ENCODE measurements around the gene TNFRSF4. TPM values are rescaled to one million over a fixed set of nuclear protein-coding genes. Genes with fewer than 3 reads are reported as not detected.

The TNFRSF4 gene
- total RNA-seq, 2 donors from 2014 or later, result 268 to 588 TPM

- DNase-seq, result no peak
- Mint-ChIP-seq H3K27me3 (ENCODE audit: low read depth) (no peaks in the 10 kb centered on the region), H3K4me1 (ENCODE audit: low read depth) (no peaks in the 10 kb centered on the region), H3K9me3 (no peaks in the 10 kb centered on the region), H3K27ac (no peak overlapping the region), H3K4me3 (no peak overlapping the region), H3K36me3 (ENCODE audit: insufficient read depth in 2 of 2) (no peaks in the 10 kb centered on the region)
- no peak for ATAC-seq (replicated peaks in 1 of 2)
Observed at GRCh38 chr1:1241588-1242219, 27.8 kb upstream of the TNFRSF4 start.

- DNase-seq, result no peak
- no peak for ATAC-seq (replicated peaks in 1 of 2)
- no peaks in the 10 kb centered on the region for H3K9me3 Mint-ChIP-seq
- no peak overlapping the region for H3K4me3 Mint-ChIP-seq
- no peaks in the 10 kb centered on the region for H3K4me1 Mint-ChIP-seq (ENCODE audit: low read depth)
- no peak overlapping the region for H3K27ac Mint-ChIP-seq
- H3K36me3 Mint-ChIP-seq (ENCODE audit: insufficient read depth in 2 of 2), result no peaks in the 10 kb centered on the region
- no peaks in the 10 kb centered on the region for H3K27me3 Mint-ChIP-seq (ENCODE audit: low read depth)
Observed at GRCh38 chr1:1240822-1241587, 27.1 kb upstream of the TNFRSF4 start.

- H3K36me3 Mint-ChIP-seq (ENCODE audit: insufficient read depth in 2 of 2), result no peaks in the 10 kb centered on the region
- no peaks in the 10 kb centered on the region for H3K9me3 Mint-ChIP-seq
- no peak for ATAC-seq (replicated peaks in 1 of 2)
- no peaks in the 10 kb centered on the region for H3K27me3 Mint-ChIP-seq (ENCODE audit: low read depth)
- no peaks in the 10 kb centered on the region for H3K4me1 Mint-ChIP-seq (ENCODE audit: low read depth)
- H3K27ac Mint-ChIP-seq, result no peak overlapping the region
- H3K4me3 Mint-ChIP-seq, result no peak overlapping the region
- DNase-seq, result no peak
Observed at GRCh38 chr1:1240348-1240732, 26.4 kb upstream of the TNFRSF4 start.

- Mint-ChIP-seq H3K36me3 (ENCODE audit: insufficient read depth in 2 of 2) (no peaks in the 10 kb centered on the region), H3K27me3 (ENCODE audit: low read depth) (no peaks in the 10 kb centered on the region), H3K9me3 (no peaks in the 10 kb centered on the region), H3K4me1 (ENCODE audit: low read depth) (peaks cover under 1% of the 10 kb centered on the region), H3K4me3 (no peak overlapping the region), H3K27ac (no peak overlapping the region)
- no peak for DNase-seq
- no peak for ATAC-seq (replicated peaks in 1 of 2)
Observed at GRCh38 chr1:1239614-1240347, 25.8 kb upstream of the TNFRSF4 start.

GRCh38 chr1:1239227-1239613 lies 25.3 kb upstream of the TNFRSF4 start:
- ATAC-seq (replicated peaks in 1 of 2), result no peak
- H3K27ac Mint-ChIP-seq, result no peak overlapping the region
- H3K9me3 Mint-ChIP-seq, result no peaks in the 10 kb centered on the region
- no peak for DNase-seq
- H3K4me3 Mint-ChIP-seq, result no peak overlapping the region
- no peaks in the 10 kb centered on the region for H3K36me3 Mint-ChIP-seq (ENCODE audit: insufficient read depth in 2 of 2)
- no peaks in the 10 kb centered on the region for H3K27me3 Mint-ChIP-seq (ENCODE audit: low read depth)
- H3K4me1 Mint-ChIP-seq (ENCODE audit: low read depth), result peaks cover 6% of the 10 kb centered on the region

GRCh38 chr1:1238702-1239178 lies 24.8 kb upstream of the TNFRSF4 start:
- no peak overlapping the region for H3K27ac Mint-ChIP-seq
- DNase-seq (no peak), ATAC-seq (replicated peaks in 1 of 2) (no peak)
- no peak overlapping the region for H3K4me3 Mint-ChIP-seq
- H3K27me3 Mint-ChIP-seq (ENCODE audit: low read depth), result no peaks in the 10 kb centered on the region
- H3K36me3 Mint-ChIP-seq (ENCODE audit: insufficient read depth in 2 of 2), result no peaks in the 10 kb centered on the region
- H3K9me3 Mint-ChIP-seq, result no peaks in the 10 kb centered on the region
- peaks cover 11% of the 10 kb centered on the region for H3K4me1 Mint-ChIP-seq (ENCODE audit: low read depth)

- H3K27ac Mint-ChIP-seq, result no peak overlapping the region
- ATAC-seq (replicated peaks in 1 of 2), result peak; percentile 22 to 49
Observed at GRCh38 chr1:1237874-1238701, 24.1 kb upstream of the TNFRSF4 start.

GRCh38 chr1:1236945-1237873 lies 23.3 kb upstream of the TNFRSF4 start:
- Mint-ChIP-seq H3K4me1 (ENCODE audit: low read depth) (peaks cover 17% of the 10 kb centered on the region), H3K4me3 (no peak overlapping the region), H3K36me3 (ENCODE audit: insufficient read depth in 2 of 2) (peaks cover 3% of the 10 kb centered on the region in 2 donors), H3K27me3 (ENCODE audit: low read depth) (no peaks in the 10 kb centered on the region), H3K9me3 (peaks cover 0 to 1% of the 10 kb centered on the region in 2 donors), H3K27ac (no peak overlapping the region)
- ATAC-seq (replicated peaks in 1 of 2) (no peak), DNase-seq (no peak)

More at GRCh38 chr1:1237874-1238701, 24.1 kb upstream of the TNFRSF4 start:
- Mint-ChIP-seq H3K4me3 (no peak overlapping the region), H3K27me3 (ENCODE audit: low read depth) (no peaks in the 10 kb centered on the region), H3K9me3 (peaks cover 0 to 1% of the 10 kb centered on the region in 2 donors), H3K36me3 (ENCODE audit: insufficient read depth in 2 of 2) (peaks cover 3% of the 10 kb centered on the region in 2 donors), H3K4me1 (ENCODE audit: low read depth) (peaks cover 17% of the 10 kb centered on the region)
- DNase-seq, result no peak

- no peak for ATAC-seq (replicated peaks in 1 of 2)
- peaks cover 3 to 5% of the 10 kb centered on the region in 2 donors for H3K36me3 Mint-ChIP-seq (ENCODE audit: insufficient read depth in 2 of 2)
- DNase-seq, result no peak
- H3K27me3 Mint-ChIP-seq (ENCODE audit: low read depth), result no peaks in the 10 kb centered on the region
- peaks cover 0 to 1% of the 10 kb centered on the region in 2 donors for H3K9me3 Mint-ChIP-seq
- H3K4me3 Mint-ChIP-seq, result no peak overlapping the region
- peaks cover 17% of the 10 kb centered on the region for H3K4me1 Mint-ChIP-seq (ENCODE audit: low read depth)
- H3K27ac Mint-ChIP-seq, result no peak overlapping the region
Observed at GRCh38 chr1:1236176-1236763, 22.3 kb upstream of the TNFRSF4 start.

GRCh38 chr1:1235016-1235744 lies 21.2 kb upstream of the TNFRSF4 start:
- ATAC-seq (replicated peaks in 1 of 2) (no peak), DNase-seq (no peak)
- H3K4me3 Mint-ChIP-seq, result no peak overlapping the region
- H3K27ac Mint-ChIP-seq, result no peak overlapping the region
- H3K4me1 Mint-ChIP-seq (ENCODE audit: low read depth), result peaks cover 27% of the 10 kb centered on the region
- H3K36me3 Mint-ChIP-seq (ENCODE audit: insufficient read depth in 2 of 2), result peaks cover 7 to 12% of the 10 kb centered on the region in 2 donors
- H3K9me3 Mint-ChIP-seq, result peaks cover 0 to 1% of the 10 kb centered on the region in 2 donors
- H3K27me3 Mint-ChIP-seq (ENCODE audit: low read depth), result no peaks in the 10 kb centered on the region

- DNase-seq, result no peak
- ATAC-seq (replicated peaks in 1 of 2), result no peak
- no peaks in the 10 kb centered on the region for H3K27me3 Mint-ChIP-seq (ENCODE audit: low read depth)
- H3K4me3 Mint-ChIP-seq, result peak overlapping the region; percentile 84 to 96
- peaks cover 36% of the 10 kb centered on the region for H3K4me1 Mint-ChIP-seq (ENCODE audit: low read depth)
- peaks cover 7 to 18% of the 10 kb centered on the region in 2 donors for H3K36me3 Mint-ChIP-seq (ENCODE audit: insufficient read depth in 2 of 2)
- peaks cover 0 to 1% of the 10 kb centered on the region in 2 donors for H3K9me3 Mint-ChIP-seq
- H3K27ac Mint-ChIP-seq, result peak overlapping the region; percentile 98
Observed at GRCh38 chr1:1234180-1234808, 20.3 kb upstream of the TNFRSF4 start.

All from activated T-cell treated with anti-CD3 and anti-CD28 coated beads, Interleukin-2, amount 50 U/mL, for 72 hours (primary cell).